Stimulated activated CD8-positive, alpha-beta memory T cell treated with anti-CD3 and anti-CD28 coated beads, Interleukin-15, amount 100 ng/mL, for 24 hours (primary cell): ENCODE measurements around the gene MAP4K1.
"Not testable (repeated sequence)": the region's sequence is repeated elsewhere in the genome, so short reads cannot be mapped to it uniquely, and the experiment has no call there.

ENCODE experiments used
- DNase-seq: peaks from one replicate; pipeline ENCODE4 v3.0.0-alpha.2; 2020; ENCODE audit warnings: low read depth

Gene MAP4K1

DNA sequence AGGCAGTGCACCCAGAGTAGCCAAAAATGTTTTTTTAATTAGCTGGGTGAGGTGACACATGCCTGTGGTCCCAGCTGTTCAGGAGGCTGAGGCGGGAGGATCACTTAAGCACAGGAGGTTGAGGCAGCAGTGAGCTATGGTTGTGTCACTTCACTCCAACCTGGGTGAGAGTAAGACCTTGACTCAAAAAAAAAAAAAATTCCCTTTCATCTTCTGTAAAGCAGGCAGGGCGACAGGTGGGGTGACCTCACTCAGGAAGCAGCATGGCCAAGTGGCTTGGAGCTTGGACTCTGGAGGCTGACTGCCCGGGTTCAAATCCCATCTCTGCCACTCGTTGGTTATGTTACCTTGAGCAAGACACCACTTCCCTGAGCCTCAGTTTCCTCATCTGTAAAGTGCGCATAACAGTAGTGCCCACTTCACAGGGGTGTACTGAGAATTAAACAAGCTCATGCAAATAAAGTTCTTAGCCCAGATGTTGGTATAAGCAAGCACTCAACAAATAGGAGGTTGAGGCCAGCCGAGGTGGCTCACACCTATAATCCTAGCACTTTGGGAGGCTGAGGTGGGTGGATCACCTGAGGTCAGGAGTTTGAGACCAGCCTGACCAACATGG is 48.3 kb downstream of the MAP4K1 start:
- DNase-seq = no peak

DNA sequence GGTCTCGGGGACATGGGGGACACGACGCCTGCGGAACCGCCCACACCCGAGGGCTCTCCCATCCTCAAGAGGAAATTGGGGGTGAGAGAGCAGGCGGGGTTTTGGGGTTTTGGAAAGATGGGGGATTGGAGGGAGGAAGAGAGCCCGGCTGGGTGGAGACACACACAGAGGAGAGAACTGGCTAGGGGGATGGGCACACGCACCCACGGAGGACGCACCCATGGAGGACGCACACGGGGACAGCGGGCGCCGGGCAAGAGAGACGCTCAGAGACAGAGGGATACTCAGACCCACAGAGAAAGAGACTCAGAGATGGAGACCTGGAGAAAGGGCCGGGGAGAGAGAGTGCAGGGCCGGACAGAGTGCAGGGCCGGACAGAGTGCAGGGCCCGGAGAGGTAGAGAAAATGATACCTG is 52.1 kb downstream of the MAP4K1 start:
- no peak for DNase-seq

DNA sequence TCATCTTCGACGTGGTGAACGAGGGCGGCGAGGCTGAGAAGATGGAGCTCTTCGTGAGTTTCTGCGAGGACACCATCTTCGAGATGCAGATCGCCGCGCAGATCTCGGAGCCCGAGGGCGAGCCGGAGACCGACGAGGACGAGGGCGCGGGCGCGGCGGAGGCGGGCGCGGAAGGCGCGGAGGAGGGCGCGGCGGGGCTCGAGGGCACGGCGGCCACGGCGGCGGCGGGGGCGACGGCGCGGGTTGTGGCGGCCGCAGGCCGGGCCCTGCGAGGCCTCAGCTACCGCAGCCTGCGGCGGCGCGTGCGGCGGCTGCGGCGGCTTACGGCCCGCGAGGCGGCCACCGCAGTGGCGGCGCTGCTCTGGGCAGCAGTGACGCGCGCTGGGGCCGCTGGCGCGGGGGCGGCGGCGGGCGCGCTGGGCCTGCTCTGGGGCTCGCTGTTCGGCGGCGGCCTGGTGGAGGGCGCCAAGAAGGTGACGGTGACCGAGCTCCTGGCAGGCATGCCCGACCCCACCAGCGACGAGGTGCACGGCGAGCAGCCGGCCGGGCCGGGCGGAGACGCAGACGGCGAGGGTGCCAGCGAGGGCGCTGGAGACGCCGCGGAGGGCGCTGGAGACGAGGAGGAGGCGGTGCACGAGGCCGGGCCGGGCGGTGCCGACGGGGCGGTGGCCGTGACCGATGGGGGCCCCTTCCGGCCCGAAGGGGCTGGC is 52.6 kb downstream of the MAP4K1 start:
- no peak for DNase-seq

DNA sequence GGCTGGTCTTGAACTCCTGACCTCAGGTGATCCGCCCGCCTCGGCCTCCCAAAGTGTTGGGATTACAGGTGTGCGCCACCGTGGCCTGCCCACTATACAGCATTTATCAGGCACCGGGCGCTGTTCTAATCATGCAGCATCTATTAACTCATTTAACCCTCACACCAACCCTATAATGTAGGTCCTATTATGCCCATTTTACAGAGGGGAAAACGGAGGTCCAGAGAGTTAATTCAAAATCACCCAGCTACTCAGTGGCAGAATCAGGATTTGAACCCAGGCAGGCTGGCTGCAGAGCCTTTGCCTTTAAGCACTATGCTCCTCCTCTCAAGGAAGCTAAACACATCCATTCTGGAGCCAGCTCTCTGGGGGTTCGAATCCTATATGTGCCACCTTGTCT is 54.3 kb downstream of the MAP4K1 start:
- no peak for DNase-seq

DNA sequence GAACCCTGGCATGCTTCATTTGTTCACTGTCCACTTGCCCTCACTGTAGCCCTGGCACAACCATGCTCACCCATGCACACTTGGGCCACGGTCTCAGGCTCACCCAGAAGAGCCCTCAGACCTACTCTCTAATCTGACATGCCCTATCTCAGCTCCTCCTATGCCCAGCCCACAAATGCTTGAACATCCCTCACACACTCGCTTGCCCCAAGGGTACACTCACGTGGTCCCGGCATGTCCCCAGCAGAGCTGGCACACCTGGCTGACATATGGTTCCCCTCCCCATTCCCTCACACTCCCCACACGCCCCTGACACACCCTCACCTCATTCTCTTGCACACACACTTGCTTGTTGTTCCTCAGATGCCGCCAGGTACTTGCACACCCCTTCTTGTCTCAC is 55.7 kb downstream of the MAP4K1 start:
- no peak for DNase-seq

DNA sequence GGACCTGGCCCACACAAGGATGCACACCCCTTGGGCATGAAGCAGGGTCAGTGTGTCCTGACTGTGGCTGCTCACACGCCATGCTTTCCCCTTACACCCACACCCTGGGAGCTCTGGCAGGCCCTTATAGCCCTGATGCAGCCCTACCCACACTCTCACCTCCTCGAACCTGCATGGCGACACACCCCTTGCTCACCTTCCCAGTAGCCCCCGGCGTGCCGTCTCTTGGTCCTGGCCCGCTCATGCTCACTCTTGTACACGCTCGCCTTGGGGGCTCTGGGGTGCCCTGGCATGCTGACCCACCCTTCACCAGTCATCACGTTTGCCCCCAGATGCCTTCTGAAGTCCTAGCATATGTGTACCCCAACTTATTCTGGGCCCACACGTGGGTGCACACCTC is 56.1 kb downstream of the MAP4K1 start:
- no peak for DNase-seq

DNA sequence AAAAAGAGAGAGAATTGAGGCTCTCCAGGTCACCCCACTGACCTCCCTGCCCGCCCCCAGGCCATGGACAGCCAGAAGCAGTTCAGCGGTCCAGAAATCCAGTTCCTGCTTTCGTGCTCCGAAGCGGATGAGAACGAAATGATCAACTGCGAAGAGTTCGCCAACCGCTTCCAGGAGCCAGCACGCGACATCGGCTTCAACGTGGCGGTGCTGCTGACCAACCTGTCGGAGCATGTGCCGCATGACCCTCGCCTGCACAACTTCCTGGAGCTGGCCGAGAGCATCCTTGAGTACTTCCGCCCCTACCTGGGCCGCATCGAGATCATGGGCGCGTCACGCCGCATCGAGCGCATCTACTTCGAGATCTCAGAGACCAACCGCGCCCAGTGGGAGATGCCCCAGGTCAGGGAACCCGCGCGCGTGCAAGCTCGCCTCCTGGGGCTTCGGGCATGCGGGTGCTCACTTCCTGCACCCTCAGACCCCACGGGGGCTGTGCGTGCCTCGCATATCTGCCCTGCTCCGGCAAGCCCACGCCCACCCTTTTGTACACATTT is 56.6 kb downstream of the MAP4K1 start:
- DNase-seq = no peak

DNA sequence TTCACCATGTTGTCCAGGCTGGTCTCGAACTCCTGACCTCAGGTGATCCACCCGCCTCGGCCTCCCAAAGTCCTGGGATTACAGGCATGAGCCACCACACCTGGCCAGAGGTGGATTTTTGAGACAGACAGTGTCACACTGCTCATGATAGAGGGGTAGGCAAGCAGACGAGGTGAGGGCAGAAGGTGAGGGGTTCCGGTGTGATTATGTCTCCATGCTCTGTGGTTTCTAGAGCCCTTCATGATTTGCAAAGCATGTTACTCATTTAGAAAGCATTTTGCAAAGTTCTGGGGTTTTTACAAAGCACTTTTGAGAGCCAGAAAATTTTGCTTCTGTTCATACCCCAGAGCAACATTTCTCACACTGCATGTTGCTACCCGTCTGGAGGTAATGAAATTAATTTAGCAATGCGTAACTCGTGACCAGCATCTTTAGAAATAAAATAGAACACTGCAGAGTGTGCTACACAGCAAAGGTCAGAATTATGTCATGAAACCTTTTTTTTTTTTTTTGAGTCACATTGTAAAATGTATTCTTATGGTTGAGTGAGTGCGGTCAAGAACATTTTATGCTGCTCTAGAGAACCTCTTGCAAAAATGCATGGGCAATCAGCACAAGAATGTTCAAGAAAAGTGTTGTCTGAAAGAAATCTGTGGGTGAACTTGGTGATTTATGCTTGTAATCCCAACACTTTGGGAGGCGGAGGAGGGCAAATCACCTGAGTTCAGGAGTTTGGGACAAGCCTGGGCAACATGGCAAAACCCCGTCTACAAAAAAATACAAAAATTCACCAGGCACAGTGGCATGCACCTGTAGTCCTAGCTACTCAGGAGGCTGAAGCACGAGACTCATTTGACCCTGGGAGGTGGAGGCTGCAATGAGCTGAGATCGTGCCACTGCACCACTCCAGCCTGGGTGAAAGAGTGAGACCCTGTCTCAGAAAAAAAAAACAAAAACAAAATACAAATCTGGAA is 58.0 kb downstream of the MAP4K1 start:
- no peak for DNase-seq

DNA sequence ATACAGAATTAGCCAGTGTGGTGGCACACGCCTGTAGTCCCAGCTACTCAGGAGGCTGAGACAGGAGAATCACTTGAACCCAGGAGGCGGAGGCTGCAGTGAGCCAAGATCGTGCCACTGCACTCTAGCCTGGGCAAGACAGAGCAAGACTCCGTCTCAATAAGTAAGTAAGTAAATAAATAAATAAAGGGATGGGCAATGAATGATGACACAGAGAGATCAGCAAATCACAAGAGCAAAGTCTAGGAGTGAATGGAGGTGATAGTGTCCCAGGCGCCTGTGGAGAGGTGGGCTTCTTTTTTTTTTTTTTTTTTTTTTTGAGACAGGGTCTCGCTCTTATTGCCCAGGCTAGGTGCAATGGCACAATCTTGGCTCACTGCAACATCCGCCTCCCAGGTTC is 58.8 kb downstream of the MAP4K1 start:
- DNase-seq = not testable (repeated sequence)

DNA sequence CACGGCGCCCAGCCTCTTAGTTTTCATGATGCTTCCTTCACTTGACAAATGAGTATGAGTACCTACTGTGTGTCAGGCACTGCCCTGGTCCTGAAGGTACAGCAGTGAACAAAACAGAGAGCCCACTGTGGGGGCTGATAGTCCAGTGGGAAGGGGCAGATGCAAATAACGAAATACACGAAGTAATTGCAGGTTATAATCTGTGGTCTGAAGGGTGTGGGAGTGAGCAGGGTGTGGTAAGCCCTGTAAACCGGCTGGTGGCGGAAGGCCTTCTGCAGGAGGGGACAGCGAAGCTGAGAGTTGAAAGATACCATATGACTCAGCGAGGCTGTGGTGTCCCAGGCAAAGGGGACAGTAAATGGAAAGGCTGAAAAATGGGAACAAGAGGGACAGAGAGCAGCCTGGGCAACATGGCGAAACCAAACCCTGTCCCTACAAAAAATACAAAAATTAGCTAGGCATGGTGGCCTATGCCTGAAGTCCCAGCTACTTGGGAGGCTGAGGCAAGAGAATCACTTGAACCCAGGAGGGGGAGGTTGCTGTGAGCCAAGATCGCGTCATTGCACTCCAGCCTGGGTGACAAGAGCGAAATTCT is 60.5 kb downstream of the MAP4K1 start:
- DNase-seq = no peak

DNA sequence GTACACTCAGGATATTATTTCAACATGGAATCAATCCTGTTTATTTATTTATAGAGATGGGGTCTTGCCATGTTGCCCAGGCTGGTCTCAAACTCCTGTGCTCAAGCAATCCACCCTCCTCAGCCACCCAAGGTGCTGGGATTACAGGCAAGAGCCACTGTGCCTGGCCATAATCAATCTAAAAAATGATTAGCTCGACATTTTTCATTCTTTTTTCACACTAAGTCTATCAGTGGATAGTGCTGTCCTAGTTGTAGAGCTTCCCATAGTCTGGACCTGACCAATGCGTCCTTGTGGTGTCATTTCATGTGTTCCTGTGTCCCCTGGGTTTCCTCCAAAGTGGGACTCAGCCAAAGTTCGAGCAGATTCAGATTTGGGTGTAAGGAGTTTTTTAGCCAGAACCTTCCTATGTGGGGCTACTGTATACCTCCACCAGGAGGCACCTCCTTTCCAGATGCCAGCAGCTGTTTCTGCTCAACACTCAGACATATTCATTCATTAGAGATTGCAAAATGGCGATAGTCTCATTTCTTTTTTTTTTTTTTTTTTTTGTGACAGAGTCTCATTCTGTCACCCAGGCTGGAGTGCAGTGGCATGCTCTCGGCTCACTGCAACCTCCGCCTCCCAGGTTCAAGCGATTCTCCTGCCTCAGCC is 61.1 kb downstream of the MAP4K1 start:
- DNase-seq = no peak

DNA sequence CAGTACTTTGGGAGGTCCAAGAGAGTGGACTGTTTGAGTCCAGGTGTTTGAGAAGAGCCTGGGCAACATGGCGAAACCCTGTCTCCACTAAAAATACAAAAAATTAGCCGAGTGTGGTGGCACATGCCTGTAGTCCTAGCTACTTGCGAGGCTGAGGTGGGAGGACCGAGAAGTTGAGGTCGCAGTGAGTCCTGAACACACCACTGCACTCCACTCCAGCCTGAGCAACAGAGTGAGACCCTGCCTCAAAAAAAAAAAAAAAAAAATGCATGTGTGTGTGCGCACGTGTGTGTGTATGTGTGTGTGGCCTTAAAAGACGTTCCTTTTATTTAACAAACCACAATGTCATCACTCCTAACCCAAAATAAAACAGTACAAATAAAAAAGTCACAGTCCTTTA is 62.6 kb downstream of the MAP4K1 start:
- no peak for DNase-seq

DNA sequence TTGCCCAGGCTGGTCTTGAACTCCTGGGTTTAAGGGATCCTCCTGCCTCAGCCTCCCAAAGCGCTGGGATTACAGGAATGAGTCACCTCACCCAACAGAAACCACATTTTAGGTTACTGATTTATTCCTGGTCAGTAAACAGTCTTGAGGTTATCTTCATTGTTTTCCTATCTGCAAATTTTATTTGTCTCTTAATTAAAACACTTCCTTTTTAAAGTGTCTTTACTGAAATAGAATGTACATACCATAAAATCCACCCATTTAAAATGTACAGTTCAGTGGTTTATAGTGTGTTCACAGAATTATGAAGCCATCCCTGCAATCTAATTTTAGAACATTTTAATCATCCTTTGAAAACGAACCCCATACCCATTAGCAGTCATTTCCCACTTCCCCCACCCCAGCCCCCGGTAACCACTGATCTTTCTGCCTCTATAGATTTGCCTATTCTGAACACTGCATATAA is 63.0 kb downstream of the MAP4K1 start:
- DNase-seq = no peak

DNA sequence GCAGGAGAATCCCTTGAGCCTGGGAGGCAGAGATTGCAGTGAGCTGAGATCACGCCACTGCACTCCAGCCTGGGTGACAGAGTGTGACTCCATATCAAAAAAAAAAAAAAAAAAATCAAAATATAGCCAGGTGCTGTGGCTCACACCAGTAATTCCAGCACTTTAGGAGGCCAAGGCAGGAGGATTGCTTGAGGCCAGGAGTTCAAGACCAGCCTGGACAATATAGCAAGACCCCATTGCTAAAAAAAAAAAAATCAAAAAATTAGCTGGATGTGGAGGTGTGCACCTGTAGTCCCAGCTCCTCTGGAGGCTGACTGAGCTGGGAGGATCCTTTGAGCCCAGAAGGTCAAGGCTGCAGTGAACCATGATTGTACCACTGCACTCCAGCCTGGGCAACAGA is 64.5 kb downstream of the MAP4K1 start:
- not testable (repeated sequence) for DNase-seq

DNA sequence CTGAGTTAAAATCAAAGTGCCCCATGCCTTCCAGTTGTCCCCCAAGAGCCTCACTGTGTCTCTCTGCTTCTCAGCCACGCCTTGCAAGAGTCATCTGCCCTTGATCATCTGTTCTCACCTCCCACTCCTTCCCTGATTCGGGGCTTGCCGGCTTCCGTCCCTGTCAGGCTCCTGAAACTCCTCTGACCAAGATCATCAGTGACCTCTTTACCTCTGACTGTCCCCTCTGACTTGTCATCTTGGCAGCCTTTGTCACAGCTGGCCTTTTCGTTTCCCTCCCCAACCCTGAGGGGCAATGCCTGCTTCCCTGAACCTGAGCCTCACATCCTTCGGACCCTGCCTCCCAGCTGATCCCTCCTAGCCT is 66.3 kb downstream of the MAP4K1 start:
- no peak for DNase-seq

DNA sequence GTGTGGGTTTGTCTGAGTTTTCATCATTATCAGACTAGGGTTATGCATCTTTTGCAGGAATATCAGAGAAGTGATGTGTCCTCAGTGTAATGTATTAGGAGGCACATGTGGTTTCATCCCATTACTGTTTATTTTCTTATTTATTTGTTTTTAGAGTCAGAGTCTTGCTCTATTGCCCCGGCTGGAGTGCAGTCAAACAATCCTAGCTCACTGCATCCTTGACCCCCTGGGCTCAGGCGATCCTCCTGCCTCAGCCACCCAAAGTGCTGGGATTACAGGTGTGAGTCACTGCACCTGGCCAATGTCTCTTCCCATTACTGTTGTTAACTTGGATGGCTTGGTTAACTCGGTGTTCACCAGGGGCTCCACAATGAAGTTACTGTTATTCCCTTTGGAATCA is 67.4 kb downstream of the MAP4K1 start:
- DNase-seq = no peak

DNA sequence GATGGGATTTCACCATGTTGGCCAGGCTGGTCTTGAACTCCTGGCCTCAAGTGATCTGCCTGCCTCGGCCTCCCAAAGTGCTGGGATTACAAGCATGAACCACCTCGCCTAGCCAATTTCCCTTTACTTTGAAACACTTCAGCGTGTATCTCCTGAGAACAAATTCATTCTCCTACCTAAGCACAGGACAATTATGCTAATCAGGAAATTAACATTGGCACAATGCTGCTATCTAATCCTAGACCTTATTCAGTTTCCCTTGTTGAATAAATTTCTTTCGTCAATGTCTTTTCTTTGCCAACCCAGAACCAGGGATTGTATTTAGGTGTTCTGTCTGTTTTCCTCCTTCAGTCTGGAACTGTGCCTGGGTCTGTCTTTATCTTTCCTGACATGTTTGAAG is 67.8 kb downstream of the MAP4K1 start:
- no peak for DNase-seq

DNA sequence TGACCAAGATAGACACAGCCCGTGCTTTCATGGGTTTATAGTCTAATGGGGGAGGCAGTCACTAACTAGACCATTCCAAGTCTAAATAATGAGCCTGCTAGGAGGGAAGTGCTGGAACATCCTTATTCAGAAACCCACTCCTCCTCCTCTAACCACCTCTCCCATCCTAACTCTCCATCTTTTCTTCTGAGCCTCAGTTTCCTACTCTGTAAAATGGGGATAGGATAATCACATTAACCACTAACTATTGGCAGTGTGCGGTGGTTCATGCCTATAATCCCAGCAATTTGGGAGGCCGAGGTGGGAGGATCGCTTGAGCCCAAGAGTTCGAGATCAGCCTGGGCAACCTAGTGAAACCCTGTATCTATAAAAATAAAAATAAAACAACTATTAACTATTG is 68.7 kb downstream of the MAP4K1 start:
- DNase-seq = no peak

DNA sequence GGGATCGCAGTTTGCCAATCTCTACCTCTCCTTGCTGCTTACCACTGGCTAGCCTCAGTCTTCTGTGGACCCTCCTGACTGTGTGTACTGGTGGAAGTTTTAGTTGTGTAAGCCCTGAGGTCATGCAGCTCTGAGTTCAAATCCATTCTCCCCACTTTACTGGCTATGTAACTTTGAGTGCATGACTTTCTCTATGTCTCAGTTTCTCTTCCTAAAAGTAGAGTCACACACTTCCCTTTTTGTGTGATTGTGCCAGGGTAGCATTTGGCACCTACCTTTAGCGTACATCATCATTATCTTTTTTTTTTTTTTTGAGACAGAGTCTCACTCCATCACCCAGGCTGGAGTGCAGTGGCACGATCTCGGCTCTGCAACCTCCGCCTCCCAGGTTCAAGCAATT is 70.3 kb downstream of the MAP4K1 start:
- DNase-seq = no peak

DNA sequence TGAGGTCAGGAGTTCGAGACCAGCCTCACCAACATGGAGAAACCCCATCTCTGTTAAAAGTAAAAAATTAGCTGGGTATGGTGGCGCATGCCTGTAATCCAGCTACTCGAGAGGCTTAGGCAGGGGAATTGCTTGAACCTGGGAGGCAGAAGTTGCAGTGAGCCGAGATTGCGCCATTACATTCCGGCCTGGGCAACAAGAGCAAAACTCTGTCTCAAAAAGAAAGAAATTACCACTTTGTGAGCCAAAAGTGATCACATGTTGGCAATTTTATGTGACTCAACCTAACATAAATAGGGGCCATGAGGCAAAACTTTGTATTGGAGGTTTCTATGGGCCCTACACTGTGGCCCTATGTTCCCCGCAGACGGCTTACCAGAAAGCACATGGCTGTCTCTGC is 72.2 kb downstream of the MAP4K1 start:
- no peak for DNase-seq

DNA sequence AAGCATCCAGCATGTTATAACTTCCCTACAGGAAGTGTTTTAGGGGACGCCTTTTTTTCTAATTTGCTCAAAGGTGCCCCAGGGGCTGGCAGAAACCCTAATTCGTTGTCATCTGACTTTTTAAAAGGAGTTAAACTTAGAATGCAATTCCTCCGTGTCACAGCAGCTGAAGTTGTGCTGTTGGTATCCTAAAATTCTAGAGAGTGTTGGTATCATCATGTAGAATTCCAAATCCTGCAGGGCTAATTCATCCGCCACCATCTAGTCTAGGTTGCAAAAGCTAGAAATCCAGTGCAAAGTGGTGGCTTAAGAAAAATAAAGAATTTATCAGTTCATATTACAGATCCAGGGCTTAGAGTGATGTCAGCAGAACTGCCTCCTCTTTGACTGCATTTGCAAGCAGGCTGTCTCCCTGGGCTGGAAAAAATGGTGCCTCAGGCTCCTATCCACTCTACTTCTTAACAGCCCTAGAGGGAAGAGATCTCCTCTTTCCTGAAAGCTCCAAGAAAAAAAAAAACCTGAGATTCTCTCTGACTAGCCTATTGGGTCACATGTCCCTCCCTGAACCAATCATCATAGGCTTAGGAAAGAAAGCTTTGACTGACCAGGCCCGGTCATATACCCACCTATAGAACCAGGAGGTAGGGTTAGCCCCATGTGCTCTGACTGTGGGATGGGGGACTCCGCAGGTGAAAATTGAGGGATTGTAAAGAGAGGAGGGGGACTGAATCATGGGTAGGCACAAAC is 73.0 kb downstream of the MAP4K1 start:
- no peak for DNase-seq
